ENCODE results near the gene PERCC1. TPM values are rescaled to one million over a fixed set of nuclear protein-coding genes. Genes with fewer than 3 reads are reported as not detected.

Gene PERCC1
- total and polyA plus RNA-seq, 2 of the 4 experiments (the other 2 are of a cell fraction): not detected

DNA sequence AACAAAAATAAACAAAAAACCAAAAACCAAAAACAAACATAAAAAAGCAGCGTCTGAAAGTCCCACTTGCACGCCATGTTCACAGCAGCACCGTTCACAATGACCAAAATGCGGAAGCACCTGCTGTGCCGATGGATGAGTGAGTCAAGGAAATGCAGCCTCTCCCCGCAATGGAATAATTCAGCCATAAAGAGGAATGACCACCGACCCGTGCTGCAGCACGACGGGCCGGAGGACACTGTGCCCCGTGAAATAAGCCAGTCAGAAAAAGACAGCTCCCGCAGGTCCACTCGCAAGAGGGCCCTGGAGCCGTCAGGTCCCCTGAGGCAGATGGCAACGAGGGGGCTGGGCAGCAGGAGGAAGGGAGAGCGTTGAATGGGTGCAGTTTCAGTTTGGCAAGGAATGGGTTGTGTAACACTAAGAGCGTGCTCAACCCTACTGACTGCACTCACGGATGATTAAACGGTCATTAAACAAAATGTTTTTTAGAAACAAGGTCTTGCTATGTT, 38.9 kb downstream of the PERCC1 start:
- no peak overlapping the region for H3K4ac ChIP-seq (ENCODE audit: low read depth, low read length)
- H4K20me1 ChIP-seq (ENCODE audit: insufficient read depth, low read length): peaks cover 46% of the 10 kb centered on the region
- peak overlapping the region; percentile 69 for H2AK9ac ChIP-seq (replicated peaks; ENCODE audit: low read depth, low read length, poor library complexity)
- CTCF ChIA-PET: interaction anchor here (0.6 kb wide), 1 partner anchor 47 kb away, joined by 3 read pairs; no protein-coding TSS in a partner anchor
- H2AK5ac ChIP-seq (ENCODE audit: low read depth, low read length): no peak overlapping the region
- no peak overlapping the region for H3K18ac ChIP-seq (ENCODE audit: low read depth, low read length)
- DNase-seq (no peak), ATAC-seq (ENCODE audit: low read depth) (no peak)
- in situ Hi-C loops (cut with MboI; ENCODE audit: low sequenced_read_pairs) (no loop called here), dilution Hi-C loops (cut with HindIII; ENCODE audit: low sequenced_read_pairs, unreplicated experiment) (no loop called here), intact Hi-C loops (cut with micrococcal nuclease) (loop anchor here (10.0 kb wide), 1 partner anchor 45 kb away; the partner anchor contains the start of gene UQCC4)
- no peak for TF ChIP-seq MAZ (IDR thresholded peaks at IDR 0.05; ENCODE audit: borderline replicate concordance, low read depth, low read length)
- no peak for TF ChIP-seq POLR2A (IDR thresholded peaks at IDR 0.05; ENCODE audit: low read depth, low read length)
- no peak for TF ChIP-seq RCOR1 (IDR thresholded peaks at IDR 0.05; ENCODE audit: insufficient replicate concordance, low read length)
- no peak for TF ChIP-seq MAFK (IDR thresholded peaks at IDR 0.05; ENCODE audit: low read depth, low read length)
- H3K56ac ChIP-seq (ENCODE audit: extremely low read depth, insufficient read depth, low read length): no peak overlapping the region
- 84% methylated on average over 19 of the region's 20 CpGs; no CpG with 5 or more reads in 1 of the 2 experiments for WGBS, 2 experiments (ENCODE audit: extremely low coverage in 2 of 2, insufficient read length in 1 of 2)
- H3K23ac ChIP-seq (ENCODE audit: low read depth, low read length): no peak overlapping the region
- no peaks in the 10 kb centered on the region for H3K9me3 ChIP-seq (ENCODE audit: control insufficient read depth, insufficient read depth, low read length)
- no peak overlapping the region for H3K27ac ChIP-seq (ENCODE audit: insufficient read depth, low read length)
- BruUV-seq (replicated peaks): no TSS peak
- POLR2A ChIA-PET (ENCODE audit: unreplicated experiment): no interaction called here
- H4K8ac ChIP-seq (ENCODE audit: low read depth in 2 of 2, low read length in 2 of 2): no peak overlapping the region
- no peak overlapping the region for H4K91ac ChIP-seq (ENCODE audit: insufficient read depth, low read depth, low read length)
- no peaks in the 10 kb centered on the region for H3K27me3 ChIP-seq (ENCODE audit: control insufficient read depth, insufficient read depth, low read length)
- peaks cover 32 to 72% of the 10 kb centered on the region in 2 experiments for H3K79me1 ChIP-seq (ENCODE audit: low read depth in 1 of 2, low read length in 2 of 2)
- 0 out of 2 replicates have a peak, but pooled peaks cover 4% of the 10 kb centered on the region for H3K4me1 ChIP-seq (ENCODE audit: control insufficient read depth, insufficient read depth, low read length)
- H3K14ac ChIP-seq (replicated peaks; ENCODE audit: low read depth, low read length): no peak overlapping the region
- H3K4me3 ChIP-seq (ENCODE audit: insufficient read depth, low read depth, low read length): no peak overlapping the region
- H3K9me1 ChIP-seq (ENCODE audit: insufficient read depth, low read length): peaks cover 14% of the 10 kb centered on the region
- no peak overlapping the region for H3K9ac ChIP-seq (ENCODE audit: low read depth, low read length)
- peaks cover 5% of the 10 kb centered on the region; the same call in 1 of the 2 replicates for H3K36me3 ChIP-seq (ENCODE audit: control insufficient read depth, insufficient read depth, low read length)
- H2BK20ac ChIP-seq (ENCODE audit: low read depth, low read length): no peak overlapping the region
- no peak overlapping the region for H2BK15ac ChIP-seq (ENCODE audit: low read depth, low read length)
- no peak overlapping the region for H4K5ac ChIP-seq (ENCODE audit: low read depth, low read length)
- no peak overlapping the region for H3K4me2 ChIP-seq (ENCODE audit: low read depth, low read length)
- H2BK120ac ChIP-seq (ENCODE audit: low read depth, low read length): no peak overlapping the region
- no peak overlapping the region for H2BK5ac ChIP-seq (ENCODE audit: low read depth, low read length, poor library complexity, severe bottlenecking)
- no peak overlapping the region for H2AFZ ChIP-seq (replicated peaks; ENCODE audit: low read length, poor library complexity)

Data from IMR-90 (cell line).